Peyer's patch (tissue), 4 donors: ENCODE results near the gene AKAP13.

Source experiments
- CTCF ChIP-seq, 6 experiments: fragments of 450-650 bp in 4 of 6; fragments of 200-600 bp in 2 of 6; sonication (generic) in 1 of 6; IDR thresholded peaks; one replicate each; pipeline ENCODE4 v1.5.1; 2017 to 2019; ENCODE audit warnings: antibody characterized with exemption in 6 of 6, mild to moderate bottlenecking in 3 of 6, moderate library complexity in 1 of 6
- POLR2A ChIP-seq, 2 donors: fragments of 450-650 bp; IDR thresholded peaks; one replicate each; pipeline ENCODE4 v1.5.1; 2017; ENCODE audit warnings: antibody characterized with exemption in 2 of 2, mild to moderate bottlenecking in 2 of 2, moderate library complexity in 2 of 2

DNA sequence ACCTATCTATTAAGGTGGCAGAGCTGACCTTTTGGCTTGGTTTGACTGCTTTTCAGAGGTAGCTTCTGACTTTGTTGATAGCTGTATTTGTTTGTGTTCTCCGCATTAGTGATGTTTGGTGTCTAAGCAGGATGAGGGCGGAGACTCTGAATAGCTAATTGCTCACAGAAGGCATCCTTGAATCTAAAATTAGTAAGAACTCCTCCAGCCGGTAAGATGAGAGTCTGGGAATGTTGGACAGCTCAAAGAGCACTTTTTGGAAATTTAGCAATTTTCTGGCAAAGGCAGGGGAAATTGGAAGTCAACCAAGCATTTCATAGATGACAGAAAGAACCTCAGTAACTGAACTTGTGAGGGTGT, 240.3 kb downstream of the AKAP13 start:
- TF ChIP-seq CTCF (IDR thresholded peaks at IDR 0.05) (no peak), POLR2A (IDR thresholded peaks at IDR 0.05) (peak in 1 of 2 donors; percentile 49)
